HepG2 (cell line): ENCODE data around the gene MAD2L2. TPM values are rescaled to one million over a fixed set of nuclear protein-coding genes. Genes with fewer than 3 reads are reported as not detected.

Experiments
- ATAC-seq: fragments of 200-7000 bp; cut with Tn5 transposase; 3 replicates; pipeline ENCODE4 v1.9.1; 2020; ENCODE audit warnings: mild to moderate bottlenecking, moderate library complexity
- BruUV-seq: library from RNA; stranded (reverse); fragments of 400-500 nt; replicated peaks from 2 replicates; lab custom pipeline; 2021; lab: Mats Ljungman, UMichigan
- CTCF ChIA-PET: fragments of 300-600 bp; formaldehyde crosslinking; extraction: SDS; loops from one replicate; lab custom pipeline; 2021; ENCODE audit warnings: low total read pairs, inconsistent platforms, low intra/inter-chr PET ratio; lab: Yijun Ruan, JAX
- POLR2A ChIA-PET: fragments of 350-600 bp; sonication (Branson Sonifier 250); formaldehyde crosslinking; loops from one replicate; lab custom pipeline; 2020; ENCODE audit warnings: antibody characterized with exemption, inconsistent platforms; lab: Yijun Ruan, JAX
- DNase-seq: peaks from one replicate; pipeline ENCODE4 v3.0.0-alpha.2; 2015; ENCODE audit warnings: low spot score
- FAIRE-seq: peaks from 3 replicates; lab custom pipeline; 2011; peaks lifted over from hg19 to GRCh38; lab: Jason Lieb, UNC
- H2AFZ ChIP-seq: one replicate; pipeline ENCODE4 v1.6.1; 2011; ENCODE audit warnings: low read length, inconsistent platforms
- H3K27ac ChIP-seq: fragments of 300-600 bp; 3 replicates; pipeline ENCODE4 v1.8.0; 2011; ENCODE audit warnings: mixed run types, mild to moderate bottlenecking, mixed read lengths, low read length, inconsistent platforms; ENCODE audit not compliant: insufficient read depth; ENCODE audit errors: extremely low read length
- H3K27me3 ChIP-seq, 2 experiments: fragments of 200-600 bp in 1 of 2; 2 replicates in 1 of 2; 3 replicates in 1 of 2; pipeline versions ENCODE4 v1.6.0 to v1.8.0; 2011; ENCODE audit warnings: low read length in 2 of 2, mild to moderate bottlenecking in 2 of 2, moderate library complexity in 2 of 2, inconsistent platforms in 1 of 2; ENCODE audit not compliant: insufficient read depth in 2 of 2, control insufficient read depth in 1 of 2
- H3K36me3 ChIP-seq, 2 experiments: fragments of 200-600 bp in 1 of 2; replicated peaks in 1 of 2; 2 replicates in 1 of 2; 3 replicates in 1 of 2; pipeline versions ENCODE4 v1.5.1 to v1.8.0; 2011; ENCODE audit warnings: low read length in 2 of 2, inconsistent platforms in 1 of 2; ENCODE audit not compliant: insufficient read depth in 2 of 2, control insufficient read depth in 1 of 2
- H3K4me1 ChIP-seq: 2 replicates; pipeline ENCODE4 v1.5.1; 2012; ENCODE audit warnings: low read length, inconsistent platforms; ENCODE audit not compliant: insufficient read depth
- H3K4me2 ChIP-seq: 2 replicates; pipeline ENCODE4 v1.6.0; 2011; ENCODE audit warnings: low read depth, low read length, inconsistent platforms
- H3K4me3 ChIP-seq, 3 experiments: fragments of 200-600 bp in 1 of 3; sonication (generic), shearing (Covaris generic) in 1 of 3; replicated peaks in 1 of 3; 2 replicates each; pipeline ENCODE4 v1.5.1; 2011 to 2016; ENCODE audit warnings: low read length in 3 of 3, inconsistent platforms in 2 of 3, low read depth in 2 of 3, mild to moderate bottlenecking in 2 of 3, control low read depth in 1 of 3, mixed read lengths in 1 of 3; ENCODE audit not compliant: insufficient read depth in 1 of 3
- H3K79me2 ChIP-seq: one replicate; pipeline ENCODE4 v1.6.1; 2011; ENCODE audit warnings: low read length, inconsistent platforms; ENCODE audit not compliant: insufficient read depth
- H3K9ac ChIP-seq: 2 replicates; pipeline ENCODE4 v1.6.0; 2011; ENCODE audit warnings: mild to moderate bottlenecking, low read depth, low read length, inconsistent platforms; ENCODE audit not compliant: insufficient read depth
- H3K9me3 ChIP-seq: 2 replicates; pipeline ENCODE4 v1.5.1; 2012; ENCODE audit warnings: mild to moderate bottlenecking, low read length
- H4K20me1 ChIP-seq: 2 replicates; pipeline ENCODE4 v1.6.0; 2011; ENCODE audit warnings: inconsistent platforms, mild to moderate bottlenecking, low read length, moderate library complexity; ENCODE audit not compliant: insufficient read depth
- JUN ChIP-seq: sonication (generic); formaldehyde crosslinking; IDR thresholded peaks from 2 replicates; pipeline ENCODE4 v1.4.0; 2020; ENCODE audit warnings: mild to moderate bottlenecking, missing genetic modification reagents
- JUNB ChIP-seq: sonication (generic); formaldehyde crosslinking; IDR thresholded peaks from 2 replicates; pipeline ENCODE4 v1.8.0; 2022; ENCODE audit warnings: missing genetic modification reagents, mild to moderate bottlenecking, borderline replicate concordance
- MAFF ChIP-seq: IDR thresholded peaks from 2 replicates; pipeline ENCODE4 v1.6.1; 2011; ENCODE audit warnings: low read depth, low read length, improper control_type of control experiment
- RFX5 ChIP-seq: IDR thresholded peaks from 2 replicates; pipeline ENCODE4 v1.6.1; 2011; ENCODE audit warnings: low read depth, low read length, improper control_type of control experiment
- WGBS: methylation state at CpG from one replicate; pipeline ENCODE4 v1.1.6; 2017; ENCODE audit warnings: low lambda C conversion rate; 5-methylcytosine and 5-hydroxymethylcytosine counted together
- in situ Hi-C: cut with HindIII; loops from 2 replicates; pipeline ENCODE4 v1.10.0; 2017; ENCODE audit warnings: low pct_unique_long_range_greater_than_20kb; ENCODE audit not compliant: extremely low pct_ligation_motif_present
- intact Hi-C: fragments of 100-400 bp; cut with micrococcal nuclease; formaldehyde crosslinking; loops from one replicate; pipeline ENCODE4 v1.10.0; 2022; ENCODE audit not compliant: unreplicated experiment
- polyA plus RNA-seq, 8 experiments: library from polyadenylated mRNA; depleted of rRNA in 3 of 8; stranded (reverse) in 7 of 8; unstranded in 1 of 8; fragments of >200 nt; fragmentation: Illumina TruSeq in 4 of 8; extraction: Trizol in 4 of 8; gene quantifications; 2 replicates each; pipeline versions ENCODE4 v1.2.1 to v1.2.3, GENCODE V29; 2011 to 2016; ENCODE audit warnings: low read depth in 4 of 8, missing spikeins in 1 of 8, mixed read lengths in 1 of 8; ENCODE audit not compliant: insufficient read depth in 1 of 8
- total RNA-seq, 5 experiments: library from RNA; depleted of rRNA; stranded (reverse); fragments of >200 nt; fragmentation: Illumina TruSeq; extraction: Trizol; gene quantifications; 2 replicates each; pipeline ENCODE4 v1.2.3, GENCODE V29; 2016; ENCODE audit warnings: low read depth in 1 of 5
- TF ChIP-seq, protein P1 (sequence below): sonication (generic); formaldehyde crosslinking; IDR thresholded peaks from 2 replicates; pipeline ENCODE4 v1.4.0; 2020; ENCODE audit warnings: low read depth, missing genetic modification reagents

Gene MAD2L2
- total and polyA plus RNA-seq, 2 of the 13 experiments (the other 11 are each of a cell fraction or from before 2014, with no cell fraction given) = 51.8 to 53.8 TPM

DNA sequence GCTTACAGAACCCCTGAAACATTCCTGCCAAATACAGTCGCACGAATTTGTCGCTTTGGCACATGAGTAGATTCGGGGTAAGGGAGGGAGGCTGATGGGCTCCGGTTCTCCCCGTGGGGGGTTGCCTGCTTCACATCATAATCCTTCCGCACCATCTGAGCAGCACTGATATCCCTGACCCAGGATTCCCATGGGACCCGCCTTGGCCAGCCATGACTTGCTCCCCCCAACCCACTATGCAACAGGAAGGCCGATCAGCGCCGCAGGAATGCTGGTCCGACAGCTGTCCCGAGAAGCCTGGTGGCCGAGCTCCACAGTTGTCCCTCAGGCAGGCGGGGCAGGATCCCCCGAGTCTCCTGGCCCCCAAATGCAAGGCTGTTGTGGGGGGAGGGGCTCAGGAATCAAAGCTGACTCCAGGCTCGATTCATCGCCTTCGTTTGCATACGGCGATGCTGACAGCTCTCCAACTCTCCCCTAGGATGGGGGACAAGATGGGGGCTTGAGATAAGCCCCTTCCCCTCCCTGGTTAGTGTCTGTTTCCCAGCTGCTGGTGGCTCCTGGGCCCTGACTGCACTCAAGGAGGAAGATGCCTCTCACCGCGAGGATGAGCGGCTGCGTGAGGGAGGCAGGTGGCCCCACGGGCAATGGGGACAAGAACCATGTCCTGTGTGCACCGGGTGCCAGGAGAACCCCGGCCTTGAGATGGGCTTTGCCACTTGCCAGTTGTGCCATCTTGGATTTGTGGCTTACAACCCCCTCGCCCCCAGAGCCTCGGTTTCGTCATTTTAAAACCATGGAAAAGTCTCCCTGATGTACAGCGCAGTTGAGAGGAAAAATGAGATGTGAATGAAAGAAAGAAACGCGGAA, 19.9 kb upstream of the MAD2L2 start:
- POLR2A ChIA-PET = no interaction called here
- Histone ChIP-seq H3K36me3 (no peaks in the 10 kb centered on the region), H3K4me3 (no peak overlapping the region), H2AFZ (no peak overlapping the region), H3K4me1 (no peaks in the 10 kb centered on the region), H3K4me2 (no peak overlapping the region), H3K27me3 (peaks cover 17 to 71% of the 10 kb centered on the region in 2 experiments), H3K9ac (no peak overlapping the region), H3K79me2 (no peaks in the 10 kb centered on the region), H3K27ac (no peak overlapping the region), H4K20me1 (no peaks in the 10 kb centered on the region), H3K9me3 (no peaks in the 10 kb centered on the region)
- WGBS = 42% methylated on average over 20 of the region's 34 CpGs
- ATAC-seq (no peak), FAIRE-seq (no peak), DNase-seq (no peak)
- in situ Hi-C loops = no loop called here
- BruUV-seq = no TSS peak
- intact Hi-C loops = no loop called here
- TF ChIP-seq MAFF (no peak), JUN (no peak), JUNB (no peak), RFX5 (no peak)
- TF ChIP-seq, protein P1, sequence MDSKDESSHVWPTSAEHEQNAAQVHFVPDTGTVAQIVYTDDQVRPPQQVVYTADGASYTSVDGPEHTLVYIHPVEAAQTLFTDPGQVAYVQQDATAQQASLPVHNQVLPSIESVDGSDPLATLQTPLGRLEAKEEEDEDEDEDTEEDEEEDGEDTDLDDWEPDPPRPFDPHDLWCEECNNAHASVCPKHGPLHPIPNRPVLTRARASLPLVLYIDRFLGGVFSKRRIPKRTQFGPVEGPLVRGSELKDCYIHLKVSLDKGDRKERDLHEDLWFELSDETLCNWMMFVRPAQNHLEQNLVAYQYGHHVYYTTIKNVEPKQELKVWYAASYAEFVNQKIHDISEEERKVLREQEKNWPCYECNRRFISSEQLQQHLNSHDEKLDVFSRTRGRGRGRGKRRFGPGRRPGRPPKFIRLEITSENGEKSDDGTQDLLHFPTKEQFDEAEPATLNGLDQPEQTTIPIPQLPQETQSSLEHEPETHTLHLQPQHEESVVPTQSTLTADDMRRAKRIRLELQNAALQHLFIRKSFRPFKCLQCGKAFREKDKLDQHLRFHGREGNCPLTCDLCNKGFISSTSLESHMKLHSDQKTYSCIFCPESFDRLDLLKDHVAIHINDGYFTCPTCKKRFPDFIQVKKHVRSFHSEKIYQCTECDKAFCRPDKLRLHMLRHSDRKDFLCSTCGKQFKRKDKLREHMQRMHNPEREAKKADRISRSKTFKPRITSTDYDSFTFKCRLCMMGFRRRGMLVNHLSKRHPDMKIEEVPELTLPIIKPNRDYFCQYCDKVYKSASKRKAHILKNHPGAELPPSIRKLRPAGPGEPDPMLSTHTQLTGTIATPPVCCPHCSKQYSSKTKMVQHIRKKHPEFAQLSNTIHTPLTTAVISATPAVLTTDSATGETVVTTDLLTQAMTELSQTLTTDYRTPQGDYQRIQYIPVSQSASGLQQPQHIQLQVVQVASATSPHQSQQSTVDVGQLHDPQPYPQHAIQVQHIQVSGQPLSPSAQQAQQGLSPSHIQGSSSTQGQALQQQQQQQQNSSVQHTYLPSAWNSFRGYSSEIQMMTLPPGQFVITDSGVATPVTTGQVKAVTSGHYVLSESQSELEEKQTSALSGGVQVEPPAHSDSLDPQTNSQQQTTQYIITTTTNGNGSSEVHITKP (CRISPR knock-in tag) = no peak
- CTCF ChIA-PET = no interaction called here
